ENCODE data around the gene MVB12B.

- TF ChIP-seq EZH2phosphoT487 (IDR thresholded peaks at IDR 0.05; ENCODE audit: borderline replicate concordance) (no peak), CTCF (IDR thresholded peaks at IDR 0.05 in 2 of 3, conservative IDR thresholded peaks at IDR 0.05 in 1 of 3; ENCODE audit: borderline replicate concordance in 1 of 3, insufficient read depth in 1 of 3, low read depth in 2 of 3, low read length in 2 of 3) (no peak), FOSL1 (IDR thresholded peaks at IDR 0.05; ENCODE audit: low read depth) (no peak), YY1 (IDR thresholded peaks at IDR 0.05; ENCODE audit: extremely low read depth, insufficient replicate concordance, low read depth, low read length) (no peak), EZH2 (IDR thresholded peaks at IDR 0.05) (no peak)
These were observed 66.2 kb downstream of the MVB12B start for GRCh38 chr9:126392662-126393371.

Data from HCT116 (cell line).